HCT116 (cell line): ENCODE data around the gene MN1. TPM values are rescaled to one million over a fixed set of nuclear protein-coding genes. Genes with fewer than 3 reads are reported as not detected.
"Not testable (repeated sequence)": the region's sequence is repeated elsewhere in the genome, so short reads cannot be mapped to it uniquely, and the experiment has no call there.

Experiments used
- ATAC-seq: fragments of 200-7000 bp; cut with Tn5 transposase; 2 replicates; pipeline ENCODE4 v1.9.1; 2020; ENCODE audit warnings: mild to moderate bottlenecking, moderate library complexity
- BruUV-seq: library from RNA; stranded (reverse); fragments of 400-500 nt; replicated peaks from 2 replicates; lab custom pipeline; 2021; lab: Mats Ljungman, UMichigan
- CTCF ChIA-PET: fragments of 300-600 bp; sonication (Branson Sonifier 250); formaldehyde crosslinking; loops from one replicate; lab custom pipeline; 2021; ENCODE audit warnings: antibody characterized with exemption; lab: Charles Lee
- POLR2A ChIA-PET: fragments of 300-600, 350-600 bp; sonication (Branson Sonifier 250); formaldehyde crosslinking; loops from one replicate; lab custom pipeline; 2021; ENCODE audit warnings: antibody characterized with exemption; lab: Charles Lee
- RAD21 ChIA-PET, 2 experiments: fragments of 300-600 bp; sonication (Branson Sonifier 250); formaldehyde crosslinking; loops; one replicate each; lab custom pipeline; 2023; ENCODE audit warnings: low total read pairs in 2 of 2; ENCODE audit not compliant: uncharacterized antibody in 2 of 2, unreplicated experiment in 2 of 2, low non-redundant PET in 1 of 2; lab: Charles Lee
- DNase-seq: peaks from one replicate; pipeline ENCODE4 v3.0.0-alpha.2; 2010; ENCODE audit warnings: low read depth, low spot score
- H2AFZ ChIP-seq: fragments of 200-600 bp; shearing (Covaris generic), sonication (generic); 2 replicates; pipeline ENCODE4 v1.6.1; 2017; ENCODE audit warnings: low read depth, mixed run types, mixed read lengths, antibody characterized with exemption, low read length; ENCODE audit not compliant: poor library complexity, severe bottlenecking
- H3K27ac ChIP-seq: 2 replicates; pipeline ENCODE4 v1.5.1; 2012; ENCODE audit warnings: low read depth, low read length
- H3K27me3 ChIP-seq: fragments of 200-600 bp; sonication (generic); 2 replicates; pipeline ENCODE4 v1.6.1; 2016; ENCODE audit warnings: mixed run types, low read length, mixed read lengths; ENCODE audit not compliant: insufficient read depth
- H3K36me3 ChIP-seq, 2 experiments: fragments of 200-500 bp in 1 of 2; fragments of 200-600 bp in 1 of 2; sonication (Bioruptor generic) in 1 of 2; sonication (generic) in 1 of 2; 2 replicates each; pipeline versions ENCODE4 v1.5.1 to v1.6.1; 2014 to 2016; ENCODE audit warnings: low read length in 2 of 2, inconsistent platforms in 1 of 2, mixed read lengths in 1 of 2, mixed run types in 1 of 2; ENCODE audit not compliant: insufficient read depth in 2 of 2, control insufficient read depth in 1 of 2
- H3K4me1 ChIP-seq, 2 experiments: fragments of 200-600 bp in 1 of 2; sonication (generic) in 1 of 2; 2 replicates each; pipeline versions ENCODE4 v1.5.1 to v1.6.1; 2012 to 2017; ENCODE audit warnings: low read length in 2 of 2, inconsistent platforms in 1 of 2, mild to moderate bottlenecking in 1 of 2, mixed read lengths in 1 of 2, mixed run types in 1 of 2, moderate library complexity in 1 of 2; ENCODE audit not compliant: insufficient read depth in 2 of 2, control insufficient read depth in 1 of 2
- H3K4me2 ChIP-seq: fragments of 200-600 bp; sonication (generic); 2 replicates; pipeline ENCODE4 v1.6.1; 2017; ENCODE audit warnings: mixed run types, low read length, mixed read lengths
- H3K4me3 ChIP-seq, 2 experiments: fragments of 200-600 bp in 1 of 2; sonication (generic) in 1 of 2; replicated peaks in 1 of 2; 2 replicates each; pipeline ENCODE4 v1.5.1; 2011 to 2016; ENCODE audit warnings: low read length in 2 of 2, control low read depth in 1 of 2, low read depth in 1 of 2, mild to moderate bottlenecking in 1 of 2, mixed read lengths in 1 of 2, mixed run types in 1 of 2
- H3K79me2 ChIP-seq: fragments of 200-600 bp; sonication (generic); 2 replicates; pipeline ENCODE4 v1.6.1; 2017; ENCODE audit warnings: mild to moderate bottlenecking, mixed run types, low read length, moderate library complexity, mixed read lengths; ENCODE audit not compliant: insufficient read depth
- H3K9ac ChIP-seq: fragments of 200-600 bp; sonication (generic); 2 replicates; pipeline ENCODE4 v1.6.1; 2016; ENCODE audit warnings: low read length, mixed read lengths
- H3K9me2 ChIP-seq: fragments of 200-600 bp; sonication (generic), shearing (Covaris generic); 2 replicates; pipeline ENCODE4 v1.6.1; 2017; ENCODE audit warnings: mixed run types, mild to moderate bottlenecking, moderate library complexity; ENCODE audit not compliant: insufficient read depth
- H3K9me3 ChIP-seq, 2 experiments: fragments of 200-500 bp in 1 of 2; fragments of 200-600 bp in 1 of 2; sonication (Bioruptor generic) in 1 of 2; sonication (generic) in 1 of 2; 2 replicates each; pipeline ENCODE4 v1.6.1; 2014 to 2017; ENCODE audit warnings: low read length in 2 of 2, mixed read lengths in 2 of 2, inconsistent platforms in 1 of 2, low read depth in 1 of 2, mild to moderate bottlenecking in 1 of 2, mixed run types in 1 of 2, moderate library complexity in 1 of 2; ENCODE audit not compliant: control insufficient read depth in 1 of 2, insufficient read depth in 1 of 2
- H4K20me1 ChIP-seq: fragments of 200-600 bp; sonication (generic), shearing (Covaris generic); 2 replicates; pipeline ENCODE4 v1.6.1; 2017; ENCODE audit warnings: mixed run types, mild to moderate bottlenecking, moderate library complexity; ENCODE audit not compliant: insufficient read depth
- CBX3 ChIP-seq: IDR thresholded peaks from 2 replicates; pipeline ENCODE4 v1.6.1; 2012; ENCODE audit warnings: low read depth
- ELF1 ChIP-seq: IDR thresholded peaks from 2 replicates; pipeline ENCODE4 v1.6.1; 2012; ENCODE audit warnings: low read depth, borderline replicate concordance
- FOSL1 ChIP-seq: IDR thresholded peaks from 2 replicates; pipeline ENCODE4 v1.6.1; 2012; ENCODE audit warnings: low read depth
- intact Hi-C: fragments of 100-400 bp; cut with micrococcal nuclease; formaldehyde crosslinking; loops from 2 replicates; pipeline ENCODE4 v1.10.0; 2022
- total RNA-seq: library from RNA; stranded (reverse); gene quantifications from one replicate; pipeline ENCODE4 v1.2.1, GENCODE V29; 2021; ENCODE audit not compliant: unreplicated experiment
- TF ChIP-seq, protein P1 (sequence below), 3 experiments: fragments of 200-600 bp in 1 of 3; sonication (generic) in 1 of 3; IDR thresholded peaks in 2 of 3; conservative IDR thresholded peaks in 1 of 3; 2 replicates each; pipeline ENCODE4 v1.5.1; 2012 to 2017; ENCODE audit warnings: low read depth in 2 of 3, low read length in 2 of 3, antibody characterized with exemption in 1 of 3, borderline replicate concordance in 1 of 3, control low read depth in 1 of 3, mild to moderate bottlenecking in 1 of 3, mixed read lengths in 1 of 3, mixed run types in 1 of 3, moderate library complexity in 1 of 3; ENCODE audit not compliant: insufficient read depth in 1 of 3

The MN1 gene
- total RNA-seq, 1 experiment from 2014 or later = 2.9 TPM

DNA sequence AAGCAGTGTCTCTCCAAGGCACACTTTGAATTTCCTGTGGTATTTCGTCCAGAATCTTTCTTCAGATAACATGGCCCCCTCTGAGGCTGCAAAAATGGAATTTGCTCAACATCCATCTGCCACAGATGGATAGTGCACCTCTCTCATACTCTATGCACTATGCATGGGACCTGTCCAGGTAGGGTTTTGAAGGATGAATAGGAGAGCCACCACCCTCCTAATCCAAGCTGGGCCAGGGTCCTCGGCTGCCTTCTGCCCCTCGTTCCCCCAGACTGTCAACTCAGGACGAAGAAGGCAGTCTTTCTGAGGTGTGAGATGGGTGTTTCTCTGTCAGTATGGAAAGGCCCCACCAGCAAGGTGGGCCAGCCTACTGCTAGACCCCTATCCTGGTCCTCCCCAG, 56.4 kb downstream of the MN1 start:
- Histone ChIP-seq H3K27ac (no peak overlapping the region), H3K9ac (no peak overlapping the region), H3K36me3 (no peaks in the 10 kb centered on the region; a peak in 1 of 4 replicates), H3K4me1 (peaks cover 0 to 2% of the 10 kb centered on the region in 2 experiments; a peak in 1 of 4 replicates), H3K4me3 (no peak overlapping the region), H4K20me1 (no peaks in the 10 kb centered on the region), H3K4me2 (no peak overlapping the region), H3K9me2 (no peaks in the 10 kb centered on the region), H2AFZ (no peak overlapping the region), H3K79me2 (no peaks in the 10 kb centered on the region), H3K9me3 (peaks cover 0 to 3% of the 10 kb centered on the region in 2 experiments; a peak in 1 of 4 replicates), H3K27me3 (peaks cover 5% of the 10 kb centered on the region; the same call in 1 of the 2 replicates)
- DNase-seq (no peak), ATAC-seq (no peak)
- TF ChIP-seq ELF1 (no peak), CBX3 (no peak), FOSL1 (no peak)
- TF ChIP-seq, protein P1, sequence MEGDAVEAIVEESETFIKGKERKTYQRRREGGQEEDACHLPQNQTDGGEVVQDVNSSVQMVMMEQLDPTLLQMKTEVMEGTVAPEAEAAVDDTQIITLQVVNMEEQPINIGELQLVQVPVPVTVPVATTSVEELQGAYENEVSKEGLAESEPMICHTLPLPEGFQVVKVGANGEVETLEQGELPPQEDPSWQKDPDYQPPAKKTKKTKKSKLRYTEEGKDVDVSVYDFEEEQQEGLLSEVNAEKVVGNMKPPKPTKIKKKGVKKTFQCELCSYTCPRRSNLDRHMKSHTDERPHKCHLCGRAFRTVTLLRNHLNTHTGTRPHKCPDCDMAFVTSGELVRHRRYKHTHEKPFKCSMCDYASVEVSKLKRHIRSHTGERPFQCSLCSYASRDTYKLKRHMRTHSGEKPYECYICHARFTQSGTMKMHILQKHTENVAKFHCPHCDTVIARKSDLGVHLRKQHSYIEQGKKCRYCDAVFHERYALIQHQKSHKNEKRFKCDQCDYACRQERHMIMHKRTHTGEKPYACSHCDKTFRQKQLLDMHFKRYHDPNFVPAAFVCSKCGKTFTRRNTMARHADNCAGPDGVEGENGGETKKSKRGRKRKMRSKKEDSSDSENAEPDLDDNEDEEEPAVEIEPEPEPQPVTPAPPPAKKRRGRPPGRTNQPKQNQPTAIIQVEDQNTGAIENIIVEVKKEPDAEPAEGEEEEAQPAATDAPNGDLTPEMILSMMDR (IDR thresholded peaks at IDR 0.05 in 2 of 3, conservative IDR thresholded peaks at IDR 0.05 in 1 of 3; ENCODE audit: borderline replicate concordance in 1 of 3, insufficient read depth in 1 of 3, low read depth in 2 of 3, low read length in 2 of 3) = no peak
- ChIA-PET RAD21 (no interaction called here), POLR2A (no interaction called here), CTCF (no interaction called here)
- intact Hi-C loops = no loop called here
- BruUV-seq = no TSS peak

DNA sequence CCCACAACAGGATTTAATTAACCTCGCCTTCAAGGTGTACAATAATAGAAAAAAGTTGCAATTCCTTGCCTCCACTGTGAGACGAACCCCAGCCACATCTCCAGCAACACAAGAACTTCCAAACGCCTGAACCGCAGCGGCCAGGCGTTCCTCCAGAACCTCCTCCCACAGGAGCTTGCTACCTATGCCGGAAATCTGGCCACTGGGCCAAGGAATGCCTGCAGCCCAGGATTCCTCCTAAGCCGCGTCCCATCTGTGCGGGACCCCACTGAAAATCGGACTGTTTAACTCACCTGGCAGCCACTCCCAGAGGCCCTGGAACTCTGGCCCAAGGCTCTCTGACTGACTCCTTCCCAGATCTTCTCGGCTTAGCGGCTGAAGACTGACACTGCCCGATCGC, 57.5 kb downstream of the MN1 start:
- POLR2A ChIA-PET, H2AFZ ChIP-seq, H3K9ac ChIP-seq, intact Hi-C loops, H3K4me2 ChIP-seq, H3K27ac ChIP-seq, BruUV-seq, H3K9me3 ChIP-seq, H3K27me3 ChIP-seq, H3K9me2 ChIP-seq, H3K79me2 ChIP-seq, H4K20me1 ChIP-seq, H3K4me3 ChIP-seq, RAD21 ChIA-PET, CTCF ChIA-PET, H3K4me1 ChIP-seq, DNase-seq, H3K36me3 ChIP-seq, ATAC-seq: not testable (repeated sequence)
